ENCODE results near the gene GFRA3. TPM values are rescaled to one million over a fixed set of nuclear protein-coding genes. Genes with fewer than 3 reads are reported as not detected.

The GFRA3 gene
- total RNA-seq, 1 donor from 2014 or later = 0.10 TPM

Other genes starting within 250 kb of the GFRA3 start
- 31.2 and 35.4 TPM in 2 replicates for gene FAM13B, start 241.5 kb downstream of the GFRA3 start, total RNA-seq
- gene WNT8A, start 190.6 kb downstream of the GFRA3 start, total RNA-seq = not detected in 2 replicates
- gene NME5, start 135.2 kb downstream of the GFRA3 start, total RNA-seq = not detected in 2 replicates
- 53.6 and 62.5 TPM in 2 replicates for gene BRD8, start 96.0 kb downstream of the GFRA3 start, total RNA-seq
- 30.2 and 33.3 TPM in 2 replicates for gene KIF20A, start 95.5 kb downstream of the GFRA3 start, total RNA-seq
- 34.3 and 40.7 TPM in 2 replicates for gene CDC23, start 61.3 kb downstream of the GFRA3 start, total RNA-seq
- 7.5 and 9.1 TPM in 2 replicates for gene CDC25C, start 57.2 kb upstream of the GFRA3 start, total RNA-seq
- gene FAM53C, start 63.6 kb upstream of the GFRA3 start, total RNA-seq = 23.6 and 23.9 TPM in 2 replicates
- 63.9 and 68.5 TPM in 2 replicates for gene KDM3B, start 78.1 kb upstream of the GFRA3 start, total RNA-seq
- gene REEP2, start 164.4 kb upstream of the GFRA3 start, total RNA-seq = 1.1 and 1.8 TPM in 2 replicates
- gene EGR1, start 190.9 kb upstream of the GFRA3 start, total RNA-seq = 14.9 and 15.9 TPM in 2 replicates

All from T-helper 1 cell treated with Interleukin-12 subunit alpha and Interleukin-12 subunit beta and Interleukin-4 antibody, amounts not matched to agents 30 ng/mL and 1 ng/mL, for 36 hours (primary cell).